Vagina (tissue), 2 donors: ENCODE results near the gene PLGRKT.

ENCODE experiments used
- CTCF ChIP-seq, 3 experiments: fragments of 450-650 bp in 2 of 3; fragments of 200-600 bp in 1 of 3; sonication (generic) in 1 of 3; IDR thresholded peaks; one replicate each; pipeline ENCODE4 v1.5.1; 2017 to 2019; ENCODE audit warnings: antibody characterized with exemption in 3 of 3, mild to moderate bottlenecking in 2 of 3, moderate library complexity in 2 of 3
- POLR2A ChIP-seq, 2 donors: fragments of 450-650 bp; IDR thresholded peaks; one replicate each; pipeline ENCODE4 v1.6.1; 2017; ENCODE audit warnings: antibody characterized with exemption in 2 of 2, mild to moderate bottlenecking in 2 of 2, moderate library complexity in 2 of 2

- TF ChIP-seq CTCF (IDR thresholded peaks at IDR 0.05): no peak
- no peak for TF ChIP-seq POLR2A (IDR thresholded peaks at IDR 0.05)
These were observed 12.0 kb upstream of the PLGRKT start for GRCh38 chr9:5449521-5450358.
